GM18502 (cell line): ENCODE measurements around the gene PDE3B.

Experiments used
- ATAC-seq: cut with Tn5 transposase; IDR thresholded peaks from one replicate; pipeline ENCODE4 v1.9.1; 2021; ENCODE audit warnings: mild to moderate bottlenecking; ENCODE audit not compliant: unreplicated experiment, poor library complexity

PDE3B gene

DNA sequence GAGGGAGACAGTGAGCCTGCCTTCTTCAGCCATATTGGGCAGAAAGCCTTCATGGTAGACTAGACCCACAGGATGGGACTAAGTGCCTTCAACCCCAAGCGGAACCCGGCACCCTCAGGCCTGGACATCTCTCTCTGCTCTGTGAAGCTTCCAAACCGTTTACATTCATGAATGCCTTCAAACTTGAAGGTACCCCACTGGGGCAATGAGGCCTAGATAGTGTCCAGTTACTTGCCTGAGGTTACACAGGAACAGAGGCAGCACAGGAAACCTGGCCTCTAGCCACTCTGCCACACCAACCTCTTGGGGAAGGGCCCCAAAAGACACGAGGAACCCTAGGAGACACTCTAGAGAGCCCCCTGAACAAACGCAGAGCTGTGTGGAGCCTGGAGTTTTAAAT, 263.0 kb downstream of the PDE3B start:
- ATAC-seq: no peak

DNA sequence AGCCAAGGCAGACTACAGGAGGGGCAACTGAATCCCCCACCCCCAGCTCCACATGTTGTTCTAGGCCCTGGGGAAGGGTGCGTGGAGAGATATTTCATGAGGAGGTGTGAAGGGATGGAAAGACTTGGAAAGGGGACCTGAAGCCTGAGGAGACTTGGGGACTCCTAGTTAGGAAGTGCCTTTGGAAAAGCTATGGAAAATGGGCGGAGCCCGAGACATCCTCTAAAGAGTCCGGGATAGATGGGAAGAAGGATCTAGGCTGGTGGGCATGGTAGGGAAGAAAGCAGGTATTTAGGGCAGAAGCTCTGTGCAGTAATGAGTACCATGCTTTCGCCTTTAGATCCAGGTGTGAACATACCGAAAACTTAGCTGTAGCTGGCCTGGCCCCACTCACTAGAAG, 263.4 kb downstream of the PDE3B start:
- ATAC-seq: no peak

DNA sequence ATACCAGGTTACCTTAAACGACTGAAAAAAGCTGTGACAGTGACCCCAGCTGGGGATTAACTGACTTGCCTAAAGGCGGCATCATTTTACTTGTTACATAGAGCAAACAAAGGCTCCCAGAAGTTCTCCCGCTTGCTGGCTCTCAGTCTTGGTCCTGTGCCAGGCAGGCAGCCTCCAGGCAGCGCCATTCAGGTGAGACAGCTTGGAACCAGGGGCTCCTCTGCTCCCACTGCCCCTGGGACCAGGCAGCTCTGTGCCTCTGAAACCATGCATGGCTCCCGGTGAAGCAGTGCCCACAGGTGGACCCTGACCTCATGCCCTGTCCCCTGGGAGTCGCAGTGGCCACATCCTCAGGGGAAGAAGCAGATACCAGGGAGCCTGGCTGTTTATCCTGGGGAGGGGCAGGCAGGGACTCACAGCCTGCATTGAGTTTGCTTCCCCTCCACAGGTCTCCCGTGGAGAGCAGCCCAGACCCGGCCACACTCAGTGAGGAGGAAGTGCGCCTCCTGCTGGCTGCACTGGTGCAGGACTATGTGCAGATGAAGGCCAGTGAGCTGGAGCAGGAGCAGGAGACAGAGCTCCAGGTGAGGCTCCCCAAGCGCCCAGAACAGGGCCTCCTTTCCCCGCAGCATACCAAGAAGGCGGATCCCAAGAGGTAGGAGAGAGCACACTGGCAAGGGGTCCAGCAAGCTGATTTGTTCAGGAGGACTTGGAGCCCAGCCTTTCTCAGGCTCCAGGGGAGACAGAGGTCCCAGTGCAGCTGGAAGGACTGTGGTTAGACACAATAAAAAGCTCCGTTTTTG, 264.0 kb downstream of the PDE3B start:
- peak; percentile 57 for ATAC-seq

DNA sequence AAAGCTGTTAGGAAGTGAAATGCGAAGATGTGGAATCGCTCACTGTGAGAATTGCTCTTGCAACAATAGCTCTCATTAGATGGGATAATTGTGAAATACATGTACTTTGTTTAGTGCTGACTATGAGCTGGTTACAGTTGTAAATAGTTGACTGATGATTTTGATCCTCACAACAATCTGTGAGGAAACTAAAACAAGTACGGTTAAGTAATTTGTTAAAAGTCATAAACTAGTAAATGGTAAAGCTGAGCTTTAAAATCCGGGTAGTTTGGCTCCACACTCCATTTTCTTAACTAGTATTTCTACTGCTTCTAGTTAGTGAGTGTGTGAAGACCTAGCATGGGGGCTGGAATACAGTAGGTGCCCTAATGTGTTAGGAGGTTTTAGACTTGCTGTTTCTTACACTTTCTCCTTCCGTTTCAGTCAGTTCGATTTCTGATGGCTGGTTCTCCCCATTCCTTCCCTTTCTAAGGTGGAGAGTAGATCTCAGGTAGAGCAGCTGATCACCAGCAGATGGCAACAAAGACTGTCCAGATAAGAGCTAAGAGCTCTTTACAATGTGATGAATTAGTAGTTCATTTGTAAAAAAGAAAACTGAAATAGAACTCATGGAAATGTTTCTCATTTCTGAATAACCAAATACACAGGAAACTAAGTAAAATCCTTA, 264.7 kb downstream of the PDE3B start:
- no peak for ATAC-seq

DNA sequence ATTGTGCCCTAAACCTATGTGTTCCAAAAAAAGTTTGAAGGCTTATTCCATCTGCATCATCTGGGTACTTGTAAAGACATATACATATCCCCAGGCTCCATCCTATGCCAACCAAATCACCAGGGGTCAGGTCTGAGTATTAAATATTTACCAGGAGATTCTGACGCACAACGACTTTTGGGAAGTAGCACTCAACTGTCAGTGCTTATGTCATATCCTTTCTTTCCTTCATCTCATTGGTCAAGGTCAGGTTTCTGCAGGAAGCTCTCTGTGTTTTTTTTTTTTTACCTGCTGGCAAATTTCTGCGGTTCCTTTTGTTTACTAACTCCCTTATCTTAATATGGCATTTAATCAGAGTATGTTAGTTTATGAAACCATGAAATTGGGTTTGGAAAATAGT, 270.9 kb downstream of the PDE3B start:
- no peak for ATAC-seq

DNA sequence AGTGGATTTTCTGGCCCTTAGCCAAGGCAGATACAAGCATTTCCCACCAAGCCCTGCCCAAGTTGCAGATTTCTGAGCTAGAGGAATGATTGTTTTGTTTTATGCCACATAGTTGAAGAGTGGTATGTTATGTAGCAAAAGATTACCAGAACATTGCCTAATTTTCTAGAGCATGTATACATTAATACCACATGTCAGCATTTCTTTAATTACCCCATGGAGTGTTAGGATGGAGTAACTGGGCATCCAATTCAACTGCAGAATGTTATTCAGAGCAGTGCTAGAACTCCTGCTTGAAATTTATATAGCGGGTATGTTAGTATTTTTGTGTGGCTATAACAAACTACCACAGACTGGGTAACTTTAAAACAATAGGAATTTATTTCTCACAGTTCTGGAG, 272.8 kb downstream of the PDE3B start:
- no peak for ATAC-seq
